SK-N-SH treated with all-trans-retinoic acid at 6 μM for 48 hours (cell line): ENCODE data around the gene ZMIZ2.

Source experiments
- ATAC-seq: fragments of 200-7000 bp; cut with Tn5 transposase; 3 replicates; pipeline ENCODE4 v1.9.1; 2020; ENCODE audit warnings: mild to moderate bottlenecking, moderate library complexity
- ARNTL ChIP-seq: fragments of 450-650 bp; formaldehyde crosslinking; IDR thresholded peaks from 2 replicates; pipeline ENCODE4 v1.5.0; 2020; ENCODE audit warnings: low read depth, mild to moderate bottlenecking, moderate library complexity, borderline replicate concordance
- BACH2 ChIP-seq: fragments of 250-450 bp; sonication (Bioruptor Pico); IDR thresholded peaks from 2 replicates; pipeline ENCODE4 v1.9.0; 2021; ENCODE audit warnings: mild to moderate bottlenecking, borderline replicate concordance
- CSDC2 ChIP-seq: fragments of 250-450 bp; sonication (Bioruptor Pico); IDR thresholded peaks from 2 replicates; pipeline ENCODE4 v1.5.0; 2020; ENCODE audit warnings: mild to moderate bottlenecking, moderate library complexity
- ESRRG ChIP-seq: fragments of 250-450 bp; sonication (Bioruptor Pico); IDR thresholded peaks from 2 replicates; pipeline ENCODE4 v1.6.1; 2021; ENCODE audit warnings: mild to moderate bottlenecking
- GLIS3 ChIP-seq: fragments of 250-450 bp; sonication (Bioruptor Pico); IDR thresholded peaks from 2 replicates; pipeline ENCODE4 v1.5.0; 2020; ENCODE audit warnings: mild to moderate bottlenecking, moderate library complexity
- ISL1 ChIP-seq: fragments of 250-450 bp; sonication (Bioruptor Pico); IDR thresholded peaks from 2 replicates; pipeline ENCODE4 v2.1.2; 2022; ENCODE audit warnings: mild to moderate bottlenecking, moderate library complexity
- PPARA ChIP-seq: fragments of 250-450 bp; sonication (Bioruptor Pico); IDR thresholded peaks from 2 replicates; pipeline ENCODE4 v1.5.0; 2020; ENCODE audit warnings: mild to moderate bottlenecking, borderline replicate concordance
- RARB ChIP-seq: fragments of 250-450 bp; sonication (Bioruptor Pico); IDR thresholded peaks from 2 replicates; pipeline ENCODE4 v1.8.0; 2021; ENCODE audit warnings: mild to moderate bottlenecking, moderate library complexity
- SNAI2 ChIP-seq: fragments of 250-450 bp; sonication (Bioruptor Pico); IDR thresholded peaks from 2 replicates; pipeline ENCODE4 v1.5.0; 2020; ENCODE audit warnings: mild to moderate bottlenecking, moderate library complexity
- TCF4 ChIP-seq: fragments of 250-450 bp; sonication (Bioruptor Pico); IDR thresholded peaks from 2 replicates; pipeline ENCODE4 v1.8.0; 2021; ENCODE audit warnings: mild to moderate bottlenecking, moderate library complexity, borderline replicate concordance
- TOX ChIP-seq: fragments of 250-450 bp; sonication (Bioruptor Pico); IDR thresholded peaks from 2 replicates; pipeline ENCODE4 v1.8.0; 2021; ENCODE audit warnings: mild to moderate bottlenecking, moderate library complexity, borderline replicate concordance
- ZC3H10 ChIP-seq: fragments of 250-450 bp; sonication (Bioruptor Pico); IDR thresholded peaks from 2 replicates; pipeline ENCODE4 v1.5.1; 2021; ENCODE audit warnings: mild to moderate bottlenecking, moderate library complexity
- ZFP30 ChIP-seq: fragments of 450-650 bp; formaldehyde crosslinking; IDR thresholded peaks from 2 replicates; pipeline ENCODE4 v1.5.0; 2022; ENCODE audit warnings: mild to moderate bottlenecking, moderate library complexity
- ZNF565 ChIP-seq: fragments of 450-650 bp; formaldehyde crosslinking; conservative IDR thresholded peaks from 2 replicates; pipeline ENCODE4 v1.5.0; 2020; ENCODE audit warnings: low read depth, mild to moderate bottlenecking, moderate library complexity
- ZNF70 ChIP-seq: fragments of 450-650 bp; formaldehyde crosslinking; IDR thresholded peaks from 2 replicates; pipeline ENCODE4 v1.5.0; 2020; ENCODE audit warnings: mild to moderate bottlenecking, moderate library complexity
- TF ChIP-seq, protein P1 (sequence below): fragments of 250-450 bp; sonication (Bioruptor Pico); IDR thresholded peaks from 2 replicates; pipeline ENCODE4 v1.8.0; 2021; ENCODE audit warnings: low read depth, mild to moderate bottlenecking, moderate library complexity, borderline replicate concordance
- TF ChIP-seq, protein P2 (sequence below): fragments of 250-450 bp; sonication (Bioruptor Pico); IDR thresholded peaks from 2 replicates; pipeline ENCODE4 v1.5.0; 2020; ENCODE audit warnings: mild to moderate bottlenecking, moderate library complexity
- TF ChIP-seq, protein P3 (sequence below): fragments of 250-450 bp; sonication (Bioruptor Pico); IDR thresholded peaks from 2 replicates; pipeline ENCODE4 v1.8.0; 2020; ENCODE audit warnings: mild to moderate bottlenecking, moderate library complexity, borderline replicate concordance
- TF ChIP-seq, protein P4 (sequence below): fragments of 250-450 bp; sonication (Bioruptor Pico); IDR thresholded peaks from 2 replicates; pipeline ENCODE4 v1.5.1; 2021; ENCODE audit warnings: mild to moderate bottlenecking, moderate library complexity

ZMIZ2 gene

DNA sequence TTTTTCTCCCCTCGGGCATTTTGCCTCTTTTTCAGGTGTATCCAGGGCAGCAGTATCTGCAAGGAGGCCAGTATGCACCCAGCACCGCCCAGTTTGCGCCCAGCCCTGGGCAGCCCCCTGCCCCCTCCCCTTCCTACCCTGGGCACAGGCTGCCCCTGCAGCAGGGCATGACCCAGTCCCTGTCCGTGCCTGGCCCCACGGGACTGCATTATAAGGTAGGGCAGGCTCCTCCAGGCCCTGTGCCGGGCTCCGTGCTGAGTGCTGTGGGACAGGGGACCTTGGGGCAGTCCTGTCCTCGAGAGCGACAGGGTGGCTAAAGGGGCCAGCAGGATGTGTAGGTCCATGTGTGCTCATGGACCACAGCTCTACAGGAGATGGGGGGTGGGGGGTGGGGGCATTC, 10.6 kb downstream of the ZMIZ2 start:
- ATAC-seq, result no peak
- no peak for TF ChIP-seq ZNF565
- TF ChIP-seq GLIS3 (CRISPR knock-in tag), result no peak
- TF ChIP-seq ARNTL, result no peak
- TF ChIP-seq, protein P1, sequence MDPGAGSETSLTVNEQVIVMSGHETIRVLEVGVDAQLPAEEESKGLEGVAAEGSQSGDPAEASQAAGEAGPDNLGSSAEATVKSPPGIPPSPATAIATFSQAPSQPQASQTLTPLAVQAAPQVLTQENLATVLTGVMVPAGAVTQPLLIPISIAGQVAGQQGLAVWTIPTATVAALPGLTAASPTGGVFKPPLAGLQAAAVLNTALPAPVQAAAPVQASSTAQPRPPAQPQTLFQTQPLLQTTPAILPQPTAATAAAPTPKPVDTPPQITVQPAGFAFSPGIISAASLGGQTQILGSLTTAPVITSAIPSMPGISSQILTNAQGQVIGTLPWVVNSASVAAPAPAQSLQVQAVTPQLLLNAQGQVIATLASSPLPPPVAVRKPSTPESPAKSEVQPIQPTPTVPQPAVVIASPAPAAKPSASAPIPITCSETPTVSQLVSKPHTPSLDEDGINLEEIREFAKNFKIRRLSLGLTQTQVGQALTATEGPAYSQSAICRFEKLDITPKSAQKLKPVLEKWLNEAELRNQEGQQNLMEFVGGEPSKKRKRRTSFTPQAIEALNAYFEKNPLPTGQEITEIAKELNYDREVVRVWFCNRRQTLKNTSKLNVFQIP (CRISPR knock-in tag), result no peak
- no peak for TF ChIP-seq BACH2 (CRISPR knock-in tag)
- TF ChIP-seq RARB (CRISPR knock-in tag), result no peak
- no peak for TF ChIP-seq ZNF70 (CRISPR knock-in tag)

DNA sequence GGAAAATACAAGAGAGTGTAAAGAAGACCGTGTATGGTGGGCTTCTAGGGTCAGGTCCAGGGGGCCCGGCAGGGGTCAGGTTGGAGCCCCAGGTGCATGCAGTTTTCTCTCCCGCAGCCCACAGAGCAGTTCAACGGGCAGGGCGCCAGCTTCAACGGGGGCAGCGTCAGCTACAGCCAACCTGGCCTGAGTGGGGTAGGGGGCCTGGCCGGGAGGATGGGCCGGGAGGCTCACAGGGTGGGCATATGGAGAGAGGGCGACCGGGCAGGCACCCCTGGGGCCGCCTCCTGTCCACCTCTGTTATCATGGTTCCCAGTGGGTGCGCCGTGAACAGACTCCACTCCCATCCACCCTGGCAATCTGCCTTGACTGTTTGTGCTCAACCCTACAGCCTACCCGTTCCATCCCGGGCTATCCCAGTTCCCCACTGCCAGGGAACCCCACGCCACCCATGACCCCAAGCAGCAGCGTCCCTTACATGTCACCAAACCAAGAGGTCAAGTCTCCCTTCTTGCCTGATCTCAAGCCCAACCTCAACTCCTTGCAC, 11.5 kb downstream of the ZMIZ2 start:
- no peak for TF ChIP-seq ZNF70 (CRISPR knock-in tag)
- TF ChIP-seq PPARA, result no peak
- no peak for TF ChIP-seq CSDC2
- TF ChIP-seq, all 23 proteins: peak for 0
- no peak for ATAC-seq

DNA sequence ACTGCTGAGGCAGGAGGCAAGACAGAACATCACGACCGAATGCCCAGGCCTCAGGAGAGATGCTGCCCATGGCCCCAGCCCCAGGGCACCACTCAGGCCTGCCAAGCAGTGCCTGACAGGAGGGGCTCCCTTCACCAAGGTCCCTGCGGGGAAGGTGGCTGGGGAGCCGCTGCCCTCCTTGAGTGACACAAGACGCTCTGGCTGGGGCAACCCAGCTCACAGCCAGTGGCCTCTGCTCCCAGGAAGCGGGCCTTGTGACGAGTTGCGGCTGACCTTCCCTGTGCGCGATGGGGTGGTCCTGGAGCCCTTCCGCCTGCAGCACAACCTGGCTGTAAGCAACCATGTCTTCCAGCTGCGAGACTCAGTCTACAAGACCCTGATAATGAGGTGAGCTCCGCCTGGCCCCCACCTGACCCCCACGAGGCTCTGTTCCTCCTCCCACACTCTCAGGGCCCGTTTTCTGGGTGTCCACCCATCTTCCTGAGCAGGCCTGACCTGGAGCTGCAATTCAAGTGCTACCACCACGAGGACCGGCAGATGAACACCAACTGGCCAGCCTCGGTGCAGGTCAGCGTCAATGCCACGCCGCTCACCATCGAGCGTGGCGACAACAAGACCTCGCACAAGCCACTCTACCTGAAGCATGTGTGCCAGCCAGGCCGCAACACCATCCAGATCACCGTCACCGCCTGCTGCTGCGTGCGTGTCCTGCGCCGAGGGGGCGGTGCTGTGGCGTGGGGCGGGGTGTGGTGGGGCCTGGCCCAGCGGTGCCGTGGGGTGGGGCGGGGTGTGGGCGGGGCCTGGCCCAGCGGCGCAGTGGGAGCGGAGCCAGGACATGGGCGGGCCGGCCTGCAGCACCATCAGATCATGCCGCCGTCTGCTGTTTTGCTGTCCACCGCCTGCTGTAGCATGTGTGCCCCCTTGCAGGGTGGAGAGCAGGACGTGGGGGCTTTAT, 12.8 kb downstream of the ZMIZ2 start:
- TF ChIP-seq SNAI2 (CRISPR knock-in tag), result no peak
- TF ChIP-seq BACH2 (CRISPR knock-in tag), result no peak
- TF ChIP-seq ZC3H10 (CRISPR knock-in tag), result no peak
- no peak for TF ChIP-seq RARB (CRISPR knock-in tag)
- no peak for TF ChIP-seq TCF4
- TF ChIP-seq, protein P1 (CRISPR knock-in tag), result no peak
- no peak for TF ChIP-seq TOX
- no peak for TF ChIP-seq ZFP30 (CRISPR knock-in tag)
- TF ChIP-seq ZNF565, result no peak
- TF ChIP-seq ESRRG (CRISPR knock-in tag), result no peak
- TF ChIP-seq, protein P2, sequence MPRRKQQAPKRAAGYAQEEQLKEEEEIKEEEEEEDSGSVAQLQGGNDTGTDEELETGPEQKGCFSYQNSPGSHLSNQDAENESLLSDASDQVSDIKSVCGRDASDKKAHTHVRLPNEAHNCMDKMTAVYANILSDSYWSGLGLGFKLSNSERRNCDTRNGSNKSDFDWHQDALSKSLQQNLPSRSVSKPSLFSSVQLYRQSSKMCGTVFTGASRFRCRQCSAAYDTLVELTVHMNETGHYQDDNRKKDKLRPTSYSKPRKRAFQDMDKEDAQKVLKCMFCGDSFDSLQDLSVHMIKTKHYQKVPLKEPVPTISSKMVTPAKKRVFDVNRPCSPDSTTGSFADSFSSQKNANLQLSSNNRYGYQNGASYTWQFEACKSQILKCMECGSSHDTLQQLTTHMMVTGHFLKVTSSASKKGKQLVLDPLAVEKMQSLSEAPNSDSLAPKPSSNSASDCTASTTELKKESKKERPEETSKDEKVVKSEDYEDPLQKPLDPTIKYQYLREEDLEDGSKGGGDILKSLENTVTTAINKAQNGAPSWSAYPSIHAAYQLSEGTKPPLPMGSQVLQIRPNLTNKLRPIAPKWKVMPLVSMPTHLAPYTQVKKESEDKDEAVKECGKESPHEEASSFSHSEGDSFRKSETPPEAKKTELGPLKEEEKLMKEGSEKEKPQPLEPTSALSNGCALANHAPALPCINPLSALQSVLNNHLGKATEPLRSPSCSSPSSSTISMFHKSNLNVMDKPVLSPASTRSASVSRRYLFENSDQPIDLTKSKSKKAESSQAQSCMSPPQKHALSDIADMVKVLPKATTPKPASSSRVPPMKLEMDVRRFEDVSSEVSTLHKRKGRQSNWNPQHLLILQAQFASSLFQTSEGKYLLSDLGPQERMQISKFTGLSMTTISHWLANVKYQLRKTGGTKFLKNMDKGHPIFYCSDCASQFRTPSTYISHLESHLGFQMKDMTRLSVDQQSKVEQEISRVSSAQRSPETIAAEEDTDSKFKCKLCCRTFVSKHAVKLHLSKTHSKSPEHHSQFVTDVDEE (CRISPR knock-in tag), result no peak
- TF ChIP-seq, protein P3, sequence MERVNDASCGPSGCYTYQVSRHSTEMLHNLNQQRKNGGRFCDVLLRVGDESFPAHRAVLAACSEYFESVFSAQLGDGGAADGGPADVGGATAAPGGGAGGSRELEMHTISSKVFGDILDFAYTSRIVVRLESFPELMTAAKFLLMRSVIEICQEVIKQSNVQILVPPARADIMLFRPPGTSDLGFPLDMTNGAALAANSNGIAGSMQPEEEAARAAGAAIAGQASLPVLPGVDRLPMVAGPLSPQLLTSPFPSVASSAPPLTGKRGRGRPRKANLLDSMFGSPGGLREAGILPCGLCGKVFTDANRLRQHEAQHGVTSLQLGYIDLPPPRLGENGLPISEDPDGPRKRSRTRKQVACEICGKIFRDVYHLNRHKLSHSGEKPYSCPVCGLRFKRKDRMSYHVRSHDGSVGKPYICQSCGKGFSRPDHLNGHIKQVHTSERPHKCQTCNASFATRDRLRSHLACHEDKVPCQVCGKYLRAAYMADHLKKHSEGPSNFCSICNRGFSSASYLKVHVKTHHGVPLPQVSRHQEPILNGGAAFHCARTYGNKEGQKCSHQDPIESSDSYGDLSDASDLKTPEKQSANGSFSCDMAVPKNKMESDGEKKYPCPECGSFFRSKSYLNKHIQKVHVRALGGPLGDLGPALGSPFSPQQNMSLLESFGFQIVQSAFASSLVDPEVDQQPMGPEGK (CRISPR knock-in tag), result no peak
- no peak for TF ChIP-seq ARNTL
- TF ChIP-seq, all 23 proteins: peak for 0
- no peak; the same call in 2 of the 3 replicates for ATAC-seq

DNA sequence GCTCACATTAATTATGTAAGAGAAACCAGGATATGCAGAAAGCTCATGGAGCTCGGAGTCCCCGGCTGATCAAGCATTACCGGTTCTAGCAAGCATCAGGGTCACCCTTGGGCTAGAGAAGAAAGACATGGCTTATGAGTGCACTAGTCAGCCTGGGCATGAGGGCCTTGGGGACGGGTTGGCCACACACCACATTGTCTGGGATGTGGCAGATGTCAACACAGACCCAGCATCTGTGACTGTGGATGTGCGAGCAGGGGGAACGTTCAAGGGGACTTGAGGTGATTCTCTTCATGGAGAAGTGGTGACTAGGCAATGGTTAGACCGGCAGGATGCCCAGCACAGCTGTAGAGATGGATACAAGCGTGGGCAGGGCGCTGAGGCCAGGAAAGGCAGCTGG, 13.7 kb downstream of the ZMIZ2 start:
- ATAC-seq, result no peak
- TF ChIP-seq, protein P1 (CRISPR knock-in tag), result no peak
- TF ChIP-seq, protein P4, sequence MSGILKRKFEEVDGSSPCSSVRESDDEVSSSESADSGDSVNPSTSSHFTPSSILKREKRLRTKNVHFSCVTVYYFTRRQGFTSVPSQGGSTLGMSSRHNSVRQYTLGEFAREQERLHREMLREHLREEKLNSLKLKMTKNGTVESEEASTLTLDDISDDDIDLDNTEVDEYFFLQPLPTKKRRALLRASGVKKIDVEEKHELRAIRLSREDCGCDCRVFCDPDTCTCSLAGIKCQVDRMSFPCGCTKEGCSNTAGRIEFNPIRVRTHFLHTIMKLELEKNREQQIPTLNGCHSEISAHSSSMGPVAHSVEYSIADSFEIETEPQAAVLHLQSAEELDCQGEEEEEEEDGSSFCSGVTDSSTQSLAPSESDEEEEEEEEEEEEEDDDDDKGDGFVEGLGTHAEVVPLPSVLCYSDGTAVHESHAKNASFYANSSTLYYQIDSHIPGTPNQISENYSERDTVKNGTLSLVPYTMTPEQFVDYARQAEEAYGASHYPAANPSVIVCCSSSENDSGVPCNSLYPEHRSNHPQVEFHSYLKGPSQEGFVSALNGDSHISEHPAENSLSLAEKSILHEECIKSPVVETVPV (CRISPR knock-in tag), result no peak
- TF ChIP-seq TOX (no peak), ARNTL (no peak), ISL1 (CRISPR knock-in tag) (no peak), ESRRG (CRISPR knock-in tag) (no peak), PPARA (no peak), ZNF565 (no peak), RARB (CRISPR knock-in tag) (no peak), SNAI2 (CRISPR knock-in tag) (no peak), BACH2 (CRISPR knock-in tag) (no peak)
- TF ChIP-seq, protein P2 (CRISPR knock-in tag), result no peak
